HCT116 (cell line): ENCODE results near the gene BSPRY. TPM values are rescaled to one million over a fixed set of nuclear protein-coding genes. Genes with fewer than 3 reads are reported as not detected.

Experiments
- ATAC-seq: fragments of 200-7000 bp; cut with Tn5 transposase; 2 replicates; pipeline ENCODE4 v1.9.1; 2020; ENCODE audit warnings: mild to moderate bottlenecking, moderate library complexity
- BruUV-seq: library from RNA; stranded (reverse); fragments of 400-500 nt; replicated peaks from 2 replicates; lab custom pipeline; 2021; lab: Mats Ljungman, UMichigan
- CTCF ChIA-PET: fragments of 300-600 bp; sonication (Branson Sonifier 250); formaldehyde crosslinking; loops from one replicate; lab custom pipeline; 2021; ENCODE audit warnings: antibody characterized with exemption; lab: Charles Lee
- POLR2A ChIA-PET: fragments of 300-600, 350-600 bp; sonication (Branson Sonifier 250); formaldehyde crosslinking; loops from one replicate; lab custom pipeline; 2021; ENCODE audit warnings: antibody characterized with exemption; lab: Charles Lee
- RAD21 ChIA-PET, 2 experiments: fragments of 300-600 bp; sonication (Branson Sonifier 250); formaldehyde crosslinking; loops; one replicate each; lab custom pipeline; 2023; ENCODE audit warnings: low total read pairs in 2 of 2; ENCODE audit not compliant: uncharacterized antibody in 2 of 2, unreplicated experiment in 2 of 2, low non-redundant PET in 1 of 2; lab: Charles Lee
- DNase-seq: peaks from one replicate; pipeline ENCODE4 v3.0.0-alpha.2; 2010; ENCODE audit warnings: low read depth, low spot score
- H2AFZ ChIP-seq: fragments of 200-600 bp; shearing (Covaris generic), sonication (generic); 2 replicates; pipeline ENCODE4 v1.6.1; 2017; ENCODE audit warnings: low read depth, mixed run types, mixed read lengths, antibody characterized with exemption, low read length; ENCODE audit not compliant: poor library complexity, severe bottlenecking
- H3K27ac ChIP-seq: 2 replicates; pipeline ENCODE4 v1.5.1; 2012; ENCODE audit warnings: low read depth, low read length
- H3K27me3 ChIP-seq: fragments of 200-600 bp; sonication (generic); 2 replicates; pipeline ENCODE4 v1.6.1; 2016; ENCODE audit warnings: mixed run types, low read length, mixed read lengths; ENCODE audit not compliant: insufficient read depth
- H3K36me3 ChIP-seq, 2 experiments: fragments of 200-500 bp in 1 of 2; fragments of 200-600 bp in 1 of 2; sonication (Bioruptor generic) in 1 of 2; sonication (generic) in 1 of 2; 2 replicates each; pipeline versions ENCODE4 v1.5.1 to v1.6.1; 2014 to 2016; ENCODE audit warnings: low read length in 2 of 2, inconsistent platforms in 1 of 2, mixed read lengths in 1 of 2, mixed run types in 1 of 2; ENCODE audit not compliant: insufficient read depth in 2 of 2, control insufficient read depth in 1 of 2
- H3K4me1 ChIP-seq, 2 experiments: fragments of 200-600 bp in 1 of 2; sonication (generic) in 1 of 2; 2 replicates each; pipeline versions ENCODE4 v1.5.1 to v1.6.1; 2012 to 2017; ENCODE audit warnings: low read length in 2 of 2, inconsistent platforms in 1 of 2, mild to moderate bottlenecking in 1 of 2, mixed read lengths in 1 of 2, mixed run types in 1 of 2, moderate library complexity in 1 of 2; ENCODE audit not compliant: insufficient read depth in 2 of 2, control insufficient read depth in 1 of 2
- H3K4me2 ChIP-seq: fragments of 200-600 bp; sonication (generic); 2 replicates; pipeline ENCODE4 v1.6.1; 2017; ENCODE audit warnings: mixed run types, low read length, mixed read lengths
- H3K4me3 ChIP-seq, 2 experiments: fragments of 200-600 bp in 1 of 2; sonication (generic) in 1 of 2; replicated peaks in 1 of 2; 2 replicates each; pipeline ENCODE4 v1.5.1; 2011 to 2016; ENCODE audit warnings: low read length in 2 of 2, control low read depth in 1 of 2, low read depth in 1 of 2, mild to moderate bottlenecking in 1 of 2, mixed read lengths in 1 of 2, mixed run types in 1 of 2
- H3K79me2 ChIP-seq: fragments of 200-600 bp; sonication (generic); 2 replicates; pipeline ENCODE4 v1.6.1; 2017; ENCODE audit warnings: mild to moderate bottlenecking, mixed run types, low read length, moderate library complexity, mixed read lengths; ENCODE audit not compliant: insufficient read depth
- H3K9ac ChIP-seq: fragments of 200-600 bp; sonication (generic); 2 replicates; pipeline ENCODE4 v1.6.1; 2016; ENCODE audit warnings: low read length, mixed read lengths
- H3K9me2 ChIP-seq: fragments of 200-600 bp; sonication (generic), shearing (Covaris generic); 2 replicates; pipeline ENCODE4 v1.6.1; 2017; ENCODE audit warnings: mixed run types, mild to moderate bottlenecking, moderate library complexity; ENCODE audit not compliant: insufficient read depth
- H3K9me3 ChIP-seq, 2 experiments: fragments of 200-500 bp in 1 of 2; fragments of 200-600 bp in 1 of 2; sonication (Bioruptor generic) in 1 of 2; sonication (generic) in 1 of 2; 2 replicates each; pipeline ENCODE4 v1.6.1; 2014 to 2017; ENCODE audit warnings: low read length in 2 of 2, mixed read lengths in 2 of 2, inconsistent platforms in 1 of 2, low read depth in 1 of 2, mild to moderate bottlenecking in 1 of 2, mixed run types in 1 of 2, moderate library complexity in 1 of 2; ENCODE audit not compliant: control insufficient read depth in 1 of 2, insufficient read depth in 1 of 2
- H4K20me1 ChIP-seq: fragments of 200-600 bp; sonication (generic), shearing (Covaris generic); 2 replicates; pipeline ENCODE4 v1.6.1; 2017; ENCODE audit warnings: mixed run types, mild to moderate bottlenecking, moderate library complexity; ENCODE audit not compliant: insufficient read depth
- CBX3 ChIP-seq: IDR thresholded peaks from 2 replicates; pipeline ENCODE4 v1.6.1; 2012; ENCODE audit warnings: low read depth
- CEBPB ChIP-seq: IDR thresholded peaks from 2 replicates; pipeline ENCODE4 v1.6.1; 2012; ENCODE audit warnings: low read depth
- CTCF ChIP-seq, 3 experiments: fragments of 200-600 bp in 1 of 3; sonication (generic) in 1 of 3; IDR thresholded peaks in 2 of 3; conservative IDR thresholded peaks in 1 of 3; 2 replicates each; pipeline ENCODE4 v1.5.1; 2012 to 2017; ENCODE audit warnings: low read depth in 2 of 3, low read length in 2 of 3, antibody characterized with exemption in 1 of 3, borderline replicate concordance in 1 of 3, control low read depth in 1 of 3, mild to moderate bottlenecking in 1 of 3, mixed read lengths in 1 of 3, mixed run types in 1 of 3, moderate library complexity in 1 of 3; ENCODE audit not compliant: insufficient read depth in 1 of 3
- EGR1 ChIP-seq: IDR thresholded peaks from 2 replicates; pipeline ENCODE4 v1.6.1; 2012; ENCODE audit warnings: low read depth
- EZH2 ChIP-seq: fragments of 200-600 bp; sonication (generic); IDR thresholded peaks from 2 replicates; pipeline ENCODE4 v1.6.1; 2017; ENCODE audit warnings: antibody characterized with exemption, mixed run types
- EZH2phosphoT487 ChIP-seq: fragments of 200-600 bp; IDR thresholded peaks from 2 replicates; pipeline ENCODE4 v1.6.1; 2018; ENCODE audit warnings: antibody characterized with exemption, borderline replicate concordance
- POLR2AphosphoS5 ChIP-seq: IDR thresholded peaks from 2 replicates; pipeline ENCODE4 v1.6.1; 2011; ENCODE audit warnings: mild to moderate bottlenecking, low read depth, low read length, moderate library complexity
- RAD21 ChIP-seq: IDR thresholded peaks from 2 replicates; pipeline ENCODE4 v1.6.1; 2012; ENCODE audit warnings: low read depth, mild to moderate bottlenecking
- SIN3A ChIP-seq: IDR thresholded peaks from 2 replicates; pipeline ENCODE4 v1.6.1; 2012; ENCODE audit warnings: low read depth
- TCF7L2 ChIP-seq: IDR thresholded peaks from 2 replicates; pipeline ENCODE4 v1.7.0; 2011; ENCODE audit warnings: borderline replicate concordance, inconsistent platforms; ENCODE audit not compliant: insufficient read depth, insufficient read length; ENCODE audit errors: extremely low read depth
- YY1 ChIP-seq: IDR thresholded peaks from 2 replicates; pipeline ENCODE4 v1.6.1; 2011; ENCODE audit warnings: low read length, low read depth, moderate library complexity, mild to moderate bottlenecking; ENCODE audit not compliant: insufficient replicate concordance; ENCODE audit errors: extremely low read depth
- ZFX ChIP-seq: fragments of 450-650 bp; IDR thresholded peaks from 2 replicates; pipeline ENCODE4 v1.6.1; 2017
- ZNF274 ChIP-seq: fragments of 200-500 bp; sonication (Bioruptor generic); IDR thresholded peaks from 2 replicates; pipeline ENCODE4 v1.6.1; 2014; ENCODE audit warnings: mild to moderate bottlenecking, low read depth, low read length, inconsistent platforms
- intact Hi-C: fragments of 100-400 bp; cut with micrococcal nuclease; formaldehyde crosslinking; loops from 2 replicates; pipeline ENCODE4 v1.10.0; 2022
- total RNA-seq: library from RNA; stranded (reverse); gene quantifications from one replicate; pipeline ENCODE4 v1.2.1, GENCODE V29; 2021; ENCODE audit not compliant: unreplicated experiment

BSPRY gene
- total RNA-seq, 1 experiment from 2014 or later, result 22.7 TPM

DNA sequence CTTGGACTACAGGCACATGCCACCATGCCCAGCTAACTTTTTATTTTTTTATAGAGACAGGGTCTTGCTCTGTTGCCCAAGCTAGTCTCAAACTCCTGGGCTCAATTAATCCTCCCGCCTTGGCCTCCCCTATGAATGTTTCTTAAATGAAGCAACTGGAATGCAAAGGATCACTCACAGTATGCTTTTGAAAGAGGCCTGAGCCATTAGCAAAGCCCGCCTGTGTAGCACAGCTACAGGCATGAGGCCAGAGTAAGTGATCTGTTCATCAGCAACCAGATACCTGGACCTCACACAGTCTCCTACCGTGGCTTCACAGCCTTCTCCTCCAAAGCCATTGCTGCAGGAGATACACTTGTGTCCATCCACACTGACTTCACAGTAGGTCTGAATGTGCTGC is 29.3 kb upstream of the BSPRY start:
- H3K4me2 ChIP-seq, result no peak overlapping the region
- no peak for ATAC-seq
- H4K20me1 ChIP-seq, result no peaks in the 10 kb centered on the region
- H3K27me3 ChIP-seq, result no peaks in the 10 kb centered on the region
- no peak overlapping the region for H2AFZ ChIP-seq
- H3K27ac ChIP-seq, result no peak overlapping the region
- H3K79me2 ChIP-seq, result no peaks in the 10 kb centered on the region
- H3K4me1 ChIP-seq, result no peaks in the 10 kb centered on the region
- intact Hi-C loops, result no loop called here
- BruUV-seq, result no TSS peak
- ChIA-PET RAD21 (no interaction called here), CTCF (no interaction called here), POLR2A (no interaction called here)
- H3K9me2 ChIP-seq, result no peaks in the 10 kb centered on the region
- DNase-seq, result no peak
- no peak overlapping the region for H3K9ac ChIP-seq
- no peaks in the 10 kb centered on the region for H3K9me3 ChIP-seq
- H3K36me3 ChIP-seq, result no peaks in the 10 kb centered on the region
- TF ChIP-seq CEBPB (no peak), EGR1 (no peak), ZFX (no peak)
- H3K4me3 ChIP-seq, result no peak overlapping the region

GRCh38 chr9:113322671-113323070 is 26.7 kb upstream of the BSPRY start:
- ChIA-PET CTCF (no interaction called here), RAD21 (no interaction called here), POLR2A (no interaction called here)
- H3K27me3 ChIP-seq, result no peaks in the 10 kb centered on the region
- H3K9me3 ChIP-seq, result no peaks in the 10 kb centered on the region
- no peak overlapping the region for H3K27ac ChIP-seq
- DNase-seq (no peak), ATAC-seq (no peak)
- no peaks in the 10 kb centered on the region for H4K20me1 ChIP-seq
- BruUV-seq, result no TSS peak
- H3K36me3 ChIP-seq, result no peaks in the 10 kb centered on the region
- H3K9me2 ChIP-seq, result no peaks in the 10 kb centered on the region
- no peak overlapping the region for H3K9ac ChIP-seq
- H3K79me2 ChIP-seq, result no peaks in the 10 kb centered on the region
- TF ChIP-seq RAD21, result no peak
- TF ChIP-seq, all 23 proteins: peak for 0
- Histone ChIP-seq H3K4me3 (no peak overlapping the region), H3K4me2 (no peak overlapping the region), H3K4me1 (no peaks in the 10 kb centered on the region), H2AFZ (no peak overlapping the region)
- intact Hi-C loops, result no loop called here

GRCh38 chr9:113326230-113326629 is 23.1 kb upstream of the BSPRY start:
- Histone ChIP-seq H3K4me2 (no peak overlapping the region), H3K9ac (no peak overlapping the region), H3K9me2 (no peaks in the 10 kb centered on the region), H3K36me3 (peaks cover 0 to 2% of the 10 kb centered on the region in 2 experiments; a peak in 1 of 4 replicates), H4K20me1 (no peaks in the 10 kb centered on the region), H3K27me3 (no peaks in the 10 kb centered on the region), H2AFZ (no peak overlapping the region), H3K4me3 (no peak overlapping the region), H3K4me1 (no peaks in the 10 kb centered on the region), H3K79me2 (no peaks in the 10 kb centered on the region), H3K9me3 (no peaks in the 10 kb centered on the region), H3K27ac (no peak overlapping the region)
- CTCF ChIA-PET, result no interaction called here
- BruUV-seq, result no TSS peak
- no peak for DNase-seq
- RAD21 ChIA-PET, result no interaction called here
- TF ChIP-seq RAD21, result no peak
- no peak for TF ChIP-seq EZH2phosphoT487
- TF ChIP-seq SIN3A, result no peak
- no peak for TF ChIP-seq CBX3
- TF ChIP-seq ZNF274, result no peak
- no peak for TF ChIP-seq ZFX
- TF ChIP-seq EGR1, result no peak
- no peak for TF ChIP-seq CTCF (IDR thresholded peaks at IDR 0.05 in 2 of 3, conservative IDR thresholded peaks at IDR 0.05 in 1 of 3; ENCODE audit: borderline replicate concordance in 1 of 3, insufficient read depth in 1 of 3, low read depth in 2 of 3, low read length in 2 of 3)
- no peak for TF ChIP-seq EZH2
- no peak for TF ChIP-seq POLR2AphosphoS5
- TF ChIP-seq TCF7L2, result no peak
- TF ChIP-seq YY1, result no peak
- intact Hi-C loops, result no loop called here
- ATAC-seq, result no peak
- POLR2A ChIA-PET, result no interaction called here
